SU-DHL-6 (cell line): ENCODE measurements around the gene SHKBP1.

Source experiments
- H2AFZ ChIP-seq: fragments of 200-600 bp; sonication (generic); 2 replicates; pipeline ENCODE4 v1.6.1; 2014; ENCODE audit warnings: low read depth, mild to moderate bottlenecking, moderate library complexity, mixed read lengths, antibody characterized with exemption, low read length; ENCODE audit not compliant: severe bottlenecking
- H3F3A ChIP-seq: fragments of 200-600 bp; shearing (Covaris generic); 2 replicates; pipeline ENCODE4 v1.6.0; 2016; ENCODE audit warnings: antibody characterized with exemption, mild to moderate bottlenecking; ENCODE audit not compliant: insufficient read depth
- H3K27ac ChIP-seq: fragments of 200-600 bp; sonication (generic); 2 replicates; pipeline ENCODE4 v1.5.1; 2016; ENCODE audit warnings: low read depth, mild to moderate bottlenecking, low read length, moderate library complexity, mixed read lengths
- H3K27me3 ChIP-seq: fragments of 200-600 bp; sonication (generic), shearing (Covaris generic); 2 replicates; pipeline ENCODE4 v1.6.0; 2014; ENCODE audit warnings: mild to moderate bottlenecking, low read length
- H3K36me3 ChIP-seq: fragments of 200-600 bp; sonication (generic); 2 replicates; pipeline ENCODE4 v1.6.1; 2014; ENCODE audit warnings: mild to moderate bottlenecking, low read length, mixed read lengths
- H3K4me2 ChIP-seq: fragments of 300-600, 200-600 bp; shearing (Covaris generic), sonication (generic); 2 replicates; pipeline ENCODE4 v1.6.0; 2014; ENCODE audit warnings: low read length, low read depth, mild to moderate bottlenecking; ENCODE audit not compliant: poor library complexity, severe bottlenecking
- H3K4me3 ChIP-seq: fragments of 200-600 bp; sonication (generic); 2 replicates; pipeline ENCODE4 v1.5.1; 2014; ENCODE audit warnings: antibody characterized with exemption, low read length, mild to moderate bottlenecking, mixed read lengths; ENCODE audit not compliant: insufficient read depth, poor library complexity, severe bottlenecking
- H3K79me2 ChIP-seq: fragments of 200-600 bp; sonication (generic); 2 replicates; pipeline ENCODE4 v1.6.1; 2014; ENCODE audit warnings: mild to moderate bottlenecking, low read length, moderate library complexity; ENCODE audit not compliant: insufficient read depth
- H3K9ac ChIP-seq: fragments of 200-600 bp; sonication (generic); 2 replicates; pipeline ENCODE4 v1.7.0; 2014; ENCODE audit warnings: mild to moderate bottlenecking, low read length
- H3K9me2 ChIP-seq: fragments of 200-600 bp; sonication (generic); replicated peaks from 2 replicates; pipeline ENCODE4 v1.6.1; 2014; ENCODE audit warnings: low read length; ENCODE audit not compliant: insufficient read depth
- H3K9me3 ChIP-seq: fragments of 200-600 bp; sonication (generic); 2 replicates; pipeline ENCODE4 v1.6.1; 2014; ENCODE audit warnings: low read length, mixed read lengths; ENCODE audit not compliant: insufficient read depth
- H4K20me1 ChIP-seq: fragments of 200-600 bp; sonication (generic); 2 replicates; pipeline ENCODE4 v1.6.1; 2014; ENCODE audit warnings: low read depth, mild to moderate bottlenecking, antibody characterized with exemption, low read length, moderate library complexity, mixed read lengths
- CTCF ChIP-seq: fragments of 200-600 bp; sonication (generic); IDR thresholded peaks from one replicate; pipeline ENCODE4 v1.5.1; 2017; ENCODE audit warnings: antibody characterized with exemption, mild to moderate bottlenecking, low read length, moderate library complexity; ENCODE audit not compliant: insufficient read depth, poor library complexity, severe bottlenecking
- EZH2phosphoT487 ChIP-seq: fragments of 200-600 bp; sonication (generic), shearing (Covaris generic); conservative IDR thresholded peaks from 2 replicates; pipeline ENCODE4 v1.6.1; 2018; ENCODE audit warnings: mild to moderate bottlenecking, antibody characterized with exemption, low read length, moderate library complexity, mixed read lengths

Gene SHKBP1

DNA sequence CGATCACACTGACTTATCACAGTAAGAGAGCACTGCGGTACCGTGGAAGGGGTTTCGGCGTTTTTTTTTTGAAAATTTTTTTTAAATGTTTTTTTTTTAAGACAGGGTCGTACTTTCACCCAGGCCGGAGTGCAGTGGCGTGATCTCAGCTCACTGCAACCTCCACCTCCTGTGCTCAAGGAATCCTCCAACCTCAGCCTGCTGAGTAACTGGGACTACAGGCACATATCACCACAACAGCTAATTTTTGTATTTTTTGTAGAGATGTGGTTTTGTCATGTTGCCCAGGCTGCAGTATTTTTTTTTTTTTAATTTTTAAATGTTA, 43.5 kb downstream of the SHKBP1 start:
- TF ChIP-seq EZH2phosphoT487 (no peak), CTCF (no peak)
- H3K27ac ChIP-seq, result no peak overlapping the region
- H3K27me3 ChIP-seq, result no peaks in the 10 kb centered on the region
- no peak overlapping the region for H3K4me2 ChIP-seq
- no peak overlapping the region for H3K4me3 ChIP-seq
- no peaks in the 10 kb centered on the region for H4K20me1 ChIP-seq
- no peaks in the 10 kb centered on the region for H3K79me2 ChIP-seq
- H3K9me2 ChIP-seq, result no peaks in the 10 kb centered on the region
- no peaks in the 10 kb centered on the region for H3K9me3 ChIP-seq
- H2AFZ ChIP-seq, result no peak overlapping the region
- H3K36me3 ChIP-seq, result no peaks in the 10 kb centered on the region
- H3F3A ChIP-seq, result no peaks in the 10 kb centered on the region
- H3K9ac ChIP-seq, result no peak overlapping the region

- no peaks in the 10 kb centered on the region for H3K9me3 ChIP-seq
- no peak for TF ChIP-seq EZH2phosphoT487
- TF ChIP-seq CTCF, result no peak
- H2AFZ ChIP-seq, result no peak overlapping the region
- no peaks in the 10 kb centered on the region for H3K27me3 ChIP-seq
- H3K36me3 ChIP-seq, result no peaks in the 10 kb centered on the region
- no peak overlapping the region for H3K4me2 ChIP-seq
- H3K4me3 ChIP-seq, result no peak overlapping the region
- no peak overlapping the region for H3K9ac ChIP-seq
- H3F3A ChIP-seq, result no peaks in the 10 kb centered on the region
- no peaks in the 10 kb centered on the region for H4K20me1 ChIP-seq
- no peak overlapping the region for H3K27ac ChIP-seq
- H3K9me2 ChIP-seq, result no peaks in the 10 kb centered on the region
- H3K79me2 ChIP-seq, result no peaks in the 10 kb centered on the region
These were observed 44.6 kb downstream of the SHKBP1 start for GRCh38 chr19:40621283-40621682.

DNA sequence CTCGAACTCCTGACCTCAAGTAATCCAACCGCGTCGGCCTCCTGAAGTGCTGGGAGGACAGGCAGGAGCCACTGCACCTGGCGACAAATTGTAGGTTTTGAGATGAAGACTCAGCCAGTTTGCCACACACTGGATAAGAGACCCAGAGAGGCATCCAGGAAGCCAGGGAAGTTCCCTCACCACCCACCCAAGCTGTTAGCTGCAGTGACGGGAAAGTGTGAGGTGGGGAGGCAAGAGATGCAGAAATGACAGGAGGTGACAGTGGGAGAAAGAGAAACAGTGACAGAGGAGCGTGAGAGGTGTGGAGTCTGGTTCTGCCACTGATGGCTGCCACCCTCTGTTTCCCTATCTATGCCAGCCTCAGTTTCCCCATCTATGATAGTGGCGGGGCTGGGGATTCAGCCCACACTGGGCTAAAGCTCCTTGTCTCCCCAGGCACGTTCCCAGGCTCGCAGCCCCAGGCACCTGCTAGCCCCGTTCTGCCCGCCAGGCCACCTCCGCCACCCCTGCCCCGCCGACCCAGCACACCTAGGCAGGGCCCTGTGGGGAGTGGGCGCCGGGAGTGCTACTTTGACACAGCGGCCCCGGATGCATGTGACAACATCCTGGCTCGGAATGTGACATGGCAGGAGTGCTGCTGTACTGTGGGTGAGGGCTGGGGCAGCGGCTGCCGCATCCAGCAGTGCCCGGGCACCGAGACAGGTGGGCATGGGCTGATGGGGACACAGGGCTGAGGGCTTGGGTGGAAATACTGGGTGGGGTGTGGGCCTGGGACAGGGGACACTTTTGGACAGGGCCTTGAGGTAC, 45.5 kb downstream of the SHKBP1 start:
- no peaks in the 10 kb centered on the region for H3K9me2 ChIP-seq
- no peak overlapping the region for H3K9ac ChIP-seq
- no peak overlapping the region for H3K4me2 ChIP-seq
- no peaks in the 10 kb centered on the region for H4K20me1 ChIP-seq
- no peak overlapping the region for H2AFZ ChIP-seq
- no peaks in the 10 kb centered on the region for H3K27me3 ChIP-seq
- TF ChIP-seq EZH2phosphoT487 (no peak), CTCF (no peak)
- no peak overlapping the region for H3K4me3 ChIP-seq
- H3K36me3 ChIP-seq, result no peaks in the 10 kb centered on the region
- H3K27ac ChIP-seq, result no peak overlapping the region
- no peaks in the 10 kb centered on the region for H3K79me2 ChIP-seq
- H3F3A ChIP-seq, result no peaks in the 10 kb centered on the region
- H3K9me3 ChIP-seq, result no peaks in the 10 kb centered on the region
